Measurements from ENCODE around the gene PIP4K2C.
"Not testable (repeated sequence)": the region's sequence is repeated elsewhere in the genome, so short reads cannot be mapped to it uniquely, and the experiment has no call there.

Gene PIP4K2C

DNA sequence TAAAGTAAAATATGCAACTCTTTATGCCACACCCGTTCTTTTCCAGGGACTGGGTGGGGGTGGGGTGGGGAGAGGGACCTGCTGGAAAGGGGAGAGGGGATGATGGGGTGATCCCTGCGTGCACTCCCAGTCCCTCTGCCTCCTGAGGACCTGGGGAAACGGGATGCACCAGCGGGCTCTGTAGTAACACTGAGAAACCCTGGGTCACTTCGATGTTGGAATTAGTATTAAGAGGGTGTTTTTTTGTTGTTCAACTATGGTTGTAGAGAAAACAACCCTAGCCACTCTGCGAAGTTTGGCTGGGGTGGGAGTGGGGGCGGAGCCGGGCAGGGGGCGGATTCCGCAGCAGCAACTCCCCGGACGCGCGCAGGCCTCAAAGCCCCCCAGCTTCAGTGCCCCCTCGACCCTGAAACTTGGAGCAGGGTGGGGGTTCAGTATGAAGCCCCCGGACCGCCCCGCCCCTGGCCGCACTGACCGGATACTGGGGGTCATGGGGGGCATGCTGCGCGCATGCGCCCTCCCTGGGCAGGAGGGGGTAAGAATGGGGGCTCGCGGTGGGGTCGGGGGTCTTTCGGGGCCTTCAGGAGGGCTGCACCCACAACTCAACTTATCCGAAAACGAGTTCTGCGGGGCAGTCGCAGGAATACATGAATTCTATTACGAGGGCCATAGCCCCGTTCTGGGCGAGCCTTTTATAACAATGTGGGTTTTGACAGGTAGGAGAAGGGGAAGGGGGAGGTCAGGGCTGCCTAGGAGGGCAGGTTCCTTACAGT lies 19.0 kb downstream of the PIP4K2C start:
- no peak for DNase-seq (ENCODE audit: low spot score)

DNA sequence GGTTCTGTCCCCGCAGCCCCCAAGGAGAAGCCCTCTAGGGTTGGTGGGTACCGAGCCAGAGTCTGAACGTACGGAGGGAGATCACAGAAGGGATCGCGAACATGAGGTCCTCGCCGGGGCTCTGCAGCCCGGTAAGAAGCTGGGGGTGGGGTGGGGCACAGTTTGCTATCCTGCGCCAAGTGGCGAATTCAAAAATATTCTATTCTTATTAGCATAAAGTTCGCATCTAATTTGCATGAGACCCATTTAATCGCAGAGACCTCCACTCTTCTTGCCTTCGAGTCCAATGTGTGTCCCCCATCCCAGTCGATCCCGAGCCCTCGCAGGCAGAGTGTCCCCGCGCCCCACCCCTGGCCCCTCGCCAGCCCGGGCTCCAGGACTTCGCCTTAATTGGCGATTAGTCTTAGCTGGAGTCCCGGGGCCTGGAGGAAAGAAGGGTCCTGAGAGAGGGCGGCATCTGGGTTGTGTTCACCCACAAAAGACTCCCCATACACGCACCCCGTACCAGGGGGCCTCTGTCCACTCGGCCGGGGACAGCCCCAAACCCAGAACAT lies 19.6 kb downstream of the PIP4K2C start:
- DNase-seq (ENCODE audit: low spot score), result no peak

DNA sequence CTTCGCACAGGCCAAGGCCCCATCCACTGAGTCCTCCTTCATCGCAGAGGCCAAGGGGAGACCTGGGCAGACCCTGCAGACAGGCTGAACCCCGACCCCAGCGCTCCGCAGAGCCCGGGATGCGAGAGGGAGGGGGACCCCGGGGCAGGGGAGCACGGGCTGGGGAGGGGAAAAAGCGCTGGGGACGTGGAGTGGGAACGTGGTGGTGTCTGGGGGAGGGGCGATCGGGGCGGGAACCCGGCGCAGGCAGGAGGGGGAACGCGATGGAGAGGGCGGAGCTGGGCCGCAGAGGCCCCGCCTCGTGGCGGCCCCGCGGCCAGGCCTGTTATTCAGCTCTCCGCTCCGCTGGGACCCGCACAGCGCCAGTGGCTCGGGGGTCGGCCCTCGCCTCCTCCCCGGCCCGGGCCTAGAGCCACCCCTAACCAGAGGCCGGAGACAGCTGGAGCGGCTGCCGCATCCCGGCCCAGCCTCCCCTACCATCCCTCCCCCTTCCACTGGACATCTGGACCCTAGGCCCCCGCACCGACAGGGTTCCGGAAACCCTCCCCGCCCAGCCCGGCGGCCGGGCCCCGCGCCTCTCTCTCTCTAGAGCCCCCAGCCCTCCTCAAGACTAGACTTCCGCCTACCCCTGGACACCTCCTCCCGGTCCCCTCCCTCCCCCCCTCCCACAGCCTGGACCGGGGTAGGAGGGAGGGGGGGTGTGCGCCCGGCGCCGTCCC lies 20.3 kb downstream of the PIP4K2C start, which contains the start of gene ARHGEF25:
Gene ARHGEF25, plus strand, starts transcription at position 328 of the 719 bp plus-strand sequence. CDS start 460 bp downstream, outside the sequence.
- peak; percentile 40 for DNase-seq (ENCODE audit: low spot score)

DNA sequence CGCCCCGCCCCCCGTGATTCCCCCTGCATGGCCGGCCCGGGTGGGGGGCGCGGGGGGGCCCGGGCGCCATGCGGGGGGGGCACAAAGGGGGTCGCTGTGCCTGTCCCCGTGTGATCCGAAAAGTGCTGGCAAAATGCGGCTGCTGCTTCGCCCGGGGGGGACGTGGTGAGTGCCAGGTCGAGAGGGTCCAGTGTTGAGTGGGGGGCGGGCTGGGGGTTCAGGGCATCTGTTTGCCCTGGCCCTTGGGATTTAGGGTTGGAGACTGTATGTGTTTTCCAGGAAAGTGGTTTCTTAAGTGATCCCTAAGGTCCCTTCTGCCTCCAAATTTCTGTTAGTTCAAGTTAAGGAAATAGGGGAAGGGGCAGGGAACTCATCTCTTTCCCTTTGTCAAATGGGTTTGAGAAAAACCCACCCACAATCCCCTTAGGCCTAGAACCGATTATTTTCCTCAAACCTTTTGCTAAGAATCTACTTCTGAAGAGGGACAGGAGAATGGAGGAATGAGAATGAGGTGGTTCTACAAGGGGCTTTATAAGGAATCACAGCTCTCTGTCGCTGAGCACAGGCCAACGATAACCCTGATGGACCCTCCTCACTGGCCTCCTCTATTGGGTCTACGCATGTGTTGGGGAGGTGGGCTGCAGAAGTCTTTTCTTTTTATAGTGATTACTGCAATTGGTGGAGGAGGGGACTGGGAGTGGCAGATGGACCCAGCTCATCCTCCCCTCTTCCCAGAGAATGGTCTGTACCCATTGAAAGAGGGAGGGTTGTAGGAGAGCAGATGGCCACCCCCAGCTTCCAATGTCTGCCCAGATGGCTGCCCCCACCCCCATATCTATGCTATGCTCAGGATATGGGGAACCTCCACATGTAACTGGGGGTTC lies 21.1 kb downstream of the PIP4K2C start:
- no peak for DNase-seq (ENCODE audit: low spot score)

DNA sequence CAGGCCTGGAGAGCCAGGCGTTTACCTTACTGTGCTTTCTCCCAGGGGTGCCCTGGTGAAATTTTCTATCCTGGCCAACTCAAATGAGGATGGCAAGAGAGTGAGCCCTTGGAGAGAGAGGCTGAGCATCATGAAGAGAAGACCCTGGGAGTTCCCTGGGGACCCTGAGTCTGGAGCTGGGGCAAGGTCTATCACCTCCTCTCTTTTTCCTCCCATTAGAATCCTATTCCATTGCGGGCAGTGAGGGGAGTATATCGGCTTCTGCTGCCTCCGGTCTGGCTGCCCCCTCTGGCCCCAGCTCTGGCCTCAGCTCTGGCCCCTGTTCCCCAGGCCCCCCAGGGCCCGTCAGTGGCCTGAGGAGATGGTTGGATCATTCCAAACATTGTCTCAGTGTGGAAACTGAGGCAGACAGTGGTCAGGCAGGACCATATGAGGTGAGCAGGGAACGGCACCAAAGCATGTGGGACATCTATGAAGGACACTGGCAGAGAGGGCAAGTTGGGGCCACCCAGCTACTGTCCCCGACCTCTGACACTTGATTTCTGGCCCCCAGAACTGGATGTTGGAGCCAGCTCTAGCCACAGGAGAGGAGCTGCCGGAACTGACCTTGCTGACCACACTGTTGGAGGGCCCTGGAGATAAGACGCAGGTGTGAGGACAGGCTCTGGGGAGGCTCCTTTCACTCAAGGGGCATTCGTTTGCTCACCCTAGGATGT lies 21.9 kb downstream of the PIP4K2C start:
- DNase-seq (ENCODE audit: low spot score), result no peak

DNA sequence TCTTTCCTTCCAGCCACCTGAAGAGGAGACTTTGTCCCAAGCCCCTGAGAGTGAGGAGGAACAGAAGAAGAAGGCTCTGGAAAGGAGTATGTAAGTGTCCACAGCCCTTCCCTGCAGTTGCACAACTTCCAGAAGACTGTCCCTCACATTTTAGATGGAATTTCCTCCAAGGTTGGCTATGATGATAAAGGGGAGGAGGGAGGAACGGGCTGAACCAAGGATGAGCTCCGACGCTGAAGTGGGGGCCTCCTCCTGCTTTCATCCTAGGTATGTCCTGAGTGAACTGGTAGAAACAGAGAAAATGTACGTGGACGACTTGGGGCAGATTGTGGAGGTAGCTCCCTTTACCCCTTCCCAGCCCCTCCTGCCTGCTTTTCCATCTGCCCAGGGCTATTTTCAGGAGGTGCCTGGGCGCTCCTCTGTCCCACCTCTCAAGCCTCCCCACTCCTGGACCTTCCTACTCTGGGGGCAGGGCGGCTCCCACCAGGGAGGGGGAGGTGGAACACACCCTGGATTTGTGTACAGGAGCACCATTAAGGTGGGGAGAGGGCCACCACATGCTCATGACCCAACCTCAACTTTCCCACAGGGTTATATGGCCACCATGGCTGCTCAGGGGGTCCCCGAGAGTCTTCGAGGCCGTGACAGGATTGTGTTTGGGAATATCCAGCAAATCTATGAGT lies 22.6 kb downstream of the PIP4K2C start:
- no peak for DNase-seq (ENCODE audit: low spot score)

DNA sequence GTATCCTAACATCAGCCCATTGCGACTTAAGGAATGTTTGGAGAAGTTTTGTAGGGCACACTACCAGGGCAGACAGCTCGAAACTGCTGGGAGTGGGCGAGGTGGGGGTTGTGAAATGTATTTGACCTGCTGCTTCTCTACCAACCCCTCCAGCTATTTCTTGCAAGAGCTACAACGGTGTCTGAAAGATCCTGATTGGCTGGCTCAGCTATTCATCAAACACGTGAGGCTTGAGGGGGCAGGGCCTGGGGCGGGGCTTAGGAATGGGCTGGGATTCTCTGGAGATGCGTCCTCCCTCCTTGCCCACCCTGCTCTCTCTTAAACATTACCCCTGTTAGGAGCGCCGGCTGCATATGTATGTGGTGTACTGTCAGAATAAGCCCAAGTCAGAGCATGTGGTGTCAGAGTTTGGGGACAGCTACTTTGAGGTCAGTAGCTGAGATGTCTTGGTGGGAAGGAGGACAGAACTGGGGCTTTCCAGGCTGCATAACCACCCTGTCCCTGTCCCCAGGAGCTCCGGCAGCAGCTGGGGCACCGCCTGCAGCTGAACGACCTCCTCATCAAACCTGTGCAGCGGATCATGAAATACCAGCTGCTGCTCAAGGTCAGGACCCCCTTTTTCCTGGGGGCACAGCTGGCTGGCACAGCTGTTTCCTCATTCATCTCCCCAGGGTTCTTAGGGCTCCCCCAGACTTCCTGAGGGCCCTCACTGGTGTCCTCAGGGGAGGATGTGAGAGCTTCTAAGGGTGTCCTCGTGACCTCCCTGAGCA lies 23.4 kb downstream of the PIP4K2C start:
- DNase-seq (ENCODE audit: low spot score), result no peak

DNA sequence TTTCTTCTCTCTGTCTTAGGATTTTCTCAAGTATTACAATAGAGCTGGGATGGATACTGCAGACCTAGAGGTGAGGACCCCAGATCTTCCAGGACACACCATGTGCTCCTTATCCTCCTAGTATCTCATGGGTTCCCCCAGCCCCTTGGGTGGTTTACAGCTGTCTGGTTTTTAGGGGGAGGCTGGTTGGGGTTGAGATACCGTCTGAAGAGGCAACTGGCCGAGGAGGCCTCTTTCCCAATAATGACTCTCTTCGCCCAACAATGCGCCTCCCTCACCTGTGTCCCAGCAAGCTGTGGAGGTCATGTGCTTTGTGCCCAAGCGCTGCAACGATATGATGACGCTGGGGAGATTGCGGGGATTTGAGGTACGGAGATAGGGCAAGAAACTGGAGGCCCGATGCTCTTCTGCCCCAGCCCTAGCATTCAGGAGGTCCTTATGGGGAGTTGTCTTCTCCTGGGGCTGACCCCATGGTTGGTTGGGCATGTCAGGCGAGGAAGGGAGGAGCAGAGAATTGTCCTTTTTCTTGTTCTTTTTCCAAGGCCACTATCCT lies 24.0 kb downstream of the PIP4K2C start:
- DNase-seq (ENCODE audit: low spot score), result no peak

DNA sequence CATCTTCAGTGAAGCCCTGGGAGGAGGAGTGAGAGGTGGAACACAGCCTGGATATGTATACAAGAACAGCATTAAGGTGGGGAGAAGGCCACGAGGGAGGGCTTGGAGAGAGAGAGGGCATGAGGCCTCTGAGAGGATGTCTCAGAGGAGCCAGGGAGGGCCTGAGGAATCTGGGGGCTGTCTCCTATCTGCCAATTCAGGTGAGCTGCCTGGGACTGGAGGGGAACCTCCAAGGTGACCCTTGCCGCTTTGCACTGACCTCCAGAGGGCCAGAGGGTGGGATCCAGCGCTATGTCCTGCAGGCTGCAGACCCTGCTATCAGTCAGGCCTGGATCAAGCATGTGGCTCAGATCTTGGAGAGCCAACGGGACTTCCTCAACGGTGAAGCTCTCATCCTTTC lies 24.6 kb downstream of the PIP4K2C start:
- no peak for DNase-seq (ENCODE audit: low spot score)

DNA sequence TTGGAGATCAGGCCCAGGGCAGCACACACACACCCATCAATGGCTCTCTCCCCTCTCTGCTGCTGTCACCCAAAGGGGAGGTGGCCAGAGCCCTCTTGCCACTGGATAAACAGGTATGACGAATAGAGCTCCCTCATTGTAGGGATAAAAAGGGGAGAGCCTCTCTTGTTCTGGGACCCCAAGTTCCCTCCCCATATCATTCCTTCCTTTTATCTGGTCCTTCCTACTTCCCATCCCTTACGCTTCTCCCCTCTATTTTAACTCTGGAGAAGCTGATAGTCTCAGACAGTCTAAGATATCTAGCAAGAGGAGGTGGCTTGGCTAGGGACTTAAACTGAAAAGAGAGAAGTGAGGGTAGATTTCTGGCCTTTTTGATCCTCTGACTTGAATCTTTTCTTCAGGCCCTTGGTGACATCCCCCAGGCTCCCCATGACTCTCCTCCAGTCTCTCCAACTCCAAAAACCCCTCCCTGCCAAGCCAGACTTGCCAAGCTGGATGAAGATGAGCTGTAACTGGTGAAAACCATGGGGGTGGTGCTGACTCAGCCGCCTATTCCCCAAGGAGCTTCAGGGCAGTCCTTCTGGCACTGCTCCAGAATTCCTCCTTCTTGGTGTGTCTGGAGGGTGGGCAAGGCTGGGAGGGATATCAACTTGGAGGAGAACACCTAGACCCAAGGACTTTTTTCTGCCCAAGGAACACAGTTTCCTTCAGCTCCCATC lies 25.6 kb downstream of the PIP4K2C start:
- DNase-seq (ENCODE audit: low spot score), result no peak

DNA sequence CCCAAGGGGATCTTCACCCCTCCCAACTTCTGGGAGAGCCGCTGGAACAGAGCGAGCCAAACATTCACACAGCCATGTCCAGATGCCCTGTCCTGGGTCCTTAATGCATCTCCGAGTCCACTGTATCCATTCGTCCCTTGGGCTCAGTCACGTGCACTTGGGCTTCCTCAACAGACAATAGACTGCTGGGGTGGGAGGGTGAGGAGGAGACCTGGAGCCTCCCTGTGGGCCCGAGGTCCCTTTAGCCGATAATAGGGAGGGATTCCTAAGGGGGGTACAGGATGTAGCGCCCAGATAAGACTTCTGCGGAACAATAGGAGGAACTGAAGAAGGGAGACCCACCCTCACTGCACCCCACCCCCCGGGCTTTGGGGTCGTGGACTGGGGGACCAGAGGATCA lies 26.9 kb downstream of the PIP4K2C start:
- no peak for DNase-seq (ENCODE audit: low spot score)

DNA sequence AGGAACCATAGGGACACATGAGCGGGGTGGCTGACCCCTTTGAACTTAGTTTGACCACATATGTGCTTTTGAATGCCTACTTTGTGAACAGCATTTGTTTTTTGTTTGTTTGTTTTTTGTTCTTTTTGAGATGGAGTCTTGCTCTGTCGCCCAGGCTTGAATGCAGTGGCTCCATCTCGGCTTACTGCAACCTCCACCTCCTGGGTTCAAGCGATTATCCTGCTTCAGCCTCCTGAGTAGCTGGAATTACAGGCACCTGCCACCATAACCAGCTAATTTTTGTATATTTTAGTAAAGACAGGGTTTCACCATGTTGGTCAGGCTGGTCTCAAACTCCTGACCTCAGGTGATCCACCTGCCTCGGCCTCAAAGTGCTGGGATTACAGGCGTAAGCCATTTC lies 27.4 kb downstream of the PIP4K2C start:
- not testable (repeated sequence) for DNase-seq (ENCODE audit: low spot score)

DNA sequence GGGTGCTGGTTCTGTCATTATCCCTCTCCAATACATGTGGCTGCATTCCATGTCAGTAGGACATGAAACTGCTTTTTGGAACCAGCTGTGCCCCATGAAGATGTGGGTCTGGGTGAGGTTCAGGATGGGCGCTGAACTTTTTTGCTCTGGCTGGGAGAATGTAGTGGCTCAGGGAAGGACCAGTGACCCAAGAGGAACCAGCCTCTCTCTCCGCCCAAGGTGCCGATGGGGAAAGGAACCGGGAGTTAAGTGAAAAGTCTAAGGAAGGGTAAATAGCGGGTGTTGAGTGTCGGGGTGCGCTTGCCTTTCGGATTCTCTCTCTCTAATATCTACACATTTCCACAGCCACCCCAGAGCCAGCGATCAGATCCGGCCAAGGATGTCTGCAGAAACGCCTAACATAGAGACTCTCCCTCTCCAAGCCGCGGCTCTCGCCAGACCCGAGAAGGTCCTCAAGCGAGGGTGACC lies 28.0 kb downstream of the PIP4K2C start:
- no peak for DNase-seq (ENCODE audit: low spot score)

DNA sequence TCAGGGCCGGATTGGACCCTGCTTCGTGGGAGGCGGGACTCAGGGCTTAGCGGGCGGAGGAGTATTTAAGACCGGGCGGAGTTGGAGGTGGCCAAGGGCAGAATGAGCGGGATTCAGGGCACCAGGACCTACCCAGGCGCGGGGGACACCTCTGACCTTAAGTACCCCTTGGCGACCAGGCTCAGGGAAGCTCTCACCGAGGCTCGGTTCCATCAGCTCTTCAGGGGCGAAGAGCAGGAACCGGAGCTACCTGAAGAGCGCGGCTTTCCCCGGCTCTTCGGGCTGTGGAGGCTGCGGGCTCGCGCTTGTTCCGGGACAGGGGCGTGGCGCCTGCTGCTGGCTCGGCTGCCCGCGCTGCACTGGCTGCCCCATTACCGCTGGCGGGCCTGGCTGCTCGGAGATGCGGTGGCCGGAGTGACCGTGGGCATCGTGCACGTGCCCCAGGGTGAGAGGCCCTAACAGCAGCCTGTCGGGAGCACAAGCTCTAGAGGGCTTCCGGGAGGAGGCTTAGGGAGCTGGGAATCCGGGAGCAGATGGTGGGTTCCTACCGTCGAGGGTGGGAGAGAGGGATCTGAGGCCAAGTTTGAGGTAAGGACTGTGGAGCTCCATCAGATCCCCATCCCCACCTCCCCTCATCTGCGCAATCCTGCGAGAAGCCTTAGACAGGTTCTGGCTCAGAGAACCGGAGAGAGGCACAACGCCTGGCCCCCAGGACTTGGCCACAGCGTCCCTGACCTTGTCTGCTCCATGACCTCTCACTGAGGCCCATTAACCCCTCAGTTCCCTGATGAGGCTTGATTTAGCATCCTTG lies 28.6 kb downstream of the PIP4K2C start:
- no peak for DNase-seq (ENCODE audit: low spot score)

DNA sequence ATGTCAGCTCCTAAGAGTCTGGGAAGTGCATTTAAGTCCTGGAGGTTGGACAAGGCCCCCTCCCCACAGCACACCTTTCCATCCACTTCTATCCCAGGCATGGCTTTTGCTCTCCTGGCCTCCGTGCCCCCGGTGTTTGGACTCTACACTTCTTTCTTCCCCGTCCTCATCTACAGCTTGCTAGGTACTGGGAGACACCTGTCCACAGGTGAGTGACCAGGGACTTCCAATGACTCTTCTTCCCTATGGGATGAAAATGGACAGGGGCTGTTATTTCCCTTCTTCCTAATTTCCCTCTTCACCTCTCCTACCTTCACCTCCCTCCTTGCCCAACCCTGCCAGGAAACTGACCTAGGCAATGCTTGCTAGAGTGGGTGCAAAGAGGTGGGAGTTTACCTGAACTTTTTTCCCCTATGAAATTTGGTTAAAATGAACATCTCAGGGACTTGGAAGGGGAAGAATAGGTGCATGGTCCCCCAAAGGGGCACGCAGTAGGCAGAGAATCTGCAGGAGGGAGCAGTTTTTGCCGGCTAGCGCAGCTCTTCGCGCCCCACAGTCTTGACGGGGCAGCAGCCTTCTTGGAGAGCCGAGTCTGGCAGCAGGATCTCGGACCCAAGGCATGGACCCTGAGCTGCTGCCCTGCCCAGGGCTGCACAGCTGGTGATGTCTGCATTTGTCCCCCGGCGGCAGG lies 29.4 kb downstream of the PIP4K2C start:
- no peak for DNase-seq (ENCODE audit: low spot score)

DNA sequence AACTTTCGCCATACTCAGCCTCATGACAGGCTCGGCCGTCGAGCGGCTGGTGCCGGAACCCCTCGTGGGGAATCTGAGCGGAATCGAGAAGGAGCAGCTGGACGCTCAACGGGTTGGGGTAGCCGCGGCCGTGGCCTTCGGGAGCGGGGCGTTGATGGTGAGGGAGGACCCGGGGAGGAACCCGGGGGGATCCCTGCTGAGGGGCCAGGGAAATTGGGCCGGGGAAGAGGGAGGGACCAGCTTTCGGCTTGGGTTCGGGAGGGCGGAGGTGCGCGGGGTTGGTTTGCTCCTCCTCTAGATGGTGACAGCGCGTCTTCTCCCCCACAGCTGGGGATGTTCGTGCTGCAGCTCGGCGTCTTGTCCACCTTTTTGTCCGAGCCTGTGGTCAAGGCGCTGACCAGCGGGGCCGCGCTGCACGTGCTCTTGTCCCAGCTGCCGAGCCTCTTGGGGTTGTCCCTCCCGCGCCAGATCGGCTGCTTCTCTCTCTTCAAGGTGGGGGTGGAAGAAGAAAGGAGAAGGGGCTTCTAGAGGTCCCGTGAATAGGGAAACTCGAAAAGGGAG lies 30.0 kb downstream of the PIP4K2C start:
- no peak for DNase-seq (ENCODE audit: low spot score)

Data from CD4-positive, alpha-beta T cell treated with Interleukin-15 for 4 hours (primary cell).